ENCODE results near the gene BLVRB. TPM values are rescaled to one million over a fixed set of nuclear protein-coding genes. Genes with fewer than 3 reads are reported as not detected.

Gene BLVRB
- total and polyA plus RNA-seq, 9 of the 15 experiments (the other 6 are each of a cell fraction or from before 2014, with no cell fraction given): 81.1 to 749 (median 331) TPM

DNA sequence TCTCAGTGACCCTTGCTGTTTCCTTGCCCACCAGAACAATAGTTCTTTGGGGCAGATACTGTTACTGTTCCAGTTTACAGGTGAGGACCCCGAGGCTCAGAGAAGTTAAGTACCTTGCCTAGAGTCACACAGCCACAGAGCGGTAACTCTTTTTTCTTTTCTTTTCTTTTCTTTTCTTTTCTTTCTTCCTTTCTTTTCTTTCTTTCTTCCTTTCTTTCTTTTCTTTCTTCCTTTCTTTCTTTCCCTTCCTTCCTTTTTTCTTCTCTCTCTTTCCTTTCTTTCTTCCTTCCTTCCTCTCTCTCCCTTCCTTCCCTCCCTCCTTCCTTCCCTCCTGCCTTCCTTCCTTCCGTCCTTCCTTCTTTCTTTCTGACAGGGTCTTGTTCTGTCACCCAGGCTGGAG lies 47.5 kb downstream of the BLVRB start (continued):
- TF ChIP-seq VEZF1 (CRISPR knock-in tag; IDR thresholded peaks at IDR 0.05): no peak
- TF ChIP-seq ZC3H8 (IDR thresholded peaks at IDR 0.05): 0 out of 2 replicates have a peak, but pooled peaks have one; percentile 49
- TF ChIP-seq ATF4 (CRISPR knock-in tag; IDR thresholded peaks at IDR 0.05): no peak

DNA sequence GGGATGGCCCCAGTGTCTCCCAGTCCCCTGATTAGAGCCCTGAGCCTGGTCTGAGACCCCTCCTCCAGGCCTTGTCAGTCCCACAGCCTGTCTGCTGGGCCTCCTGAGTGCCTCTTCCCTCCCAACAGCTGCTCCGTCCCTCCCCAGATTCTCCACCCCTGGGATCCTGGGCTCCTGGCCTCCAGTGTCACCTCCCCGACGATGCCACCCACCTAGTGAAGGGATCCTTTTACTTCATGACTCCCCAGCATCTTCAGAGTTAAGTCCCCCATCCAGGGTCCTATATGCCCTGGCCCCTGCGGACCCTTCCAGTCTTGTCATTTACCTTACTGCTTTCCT lies 47.9 kb downstream of the BLVRB start:
- POLR2A ChIA-PET: interaction anchor here (0.6 to 2.7 kb wide), 7 partner anchors 9 to 982 kb away, joined by 3 to 17 read pairs (median 7); partner anchors contain the start of gene RPS16
- TF ChIP-seq SOX6 (IDR thresholded peaks at IDR 0.05) (no peak), ZBTB7A (IDR thresholded peaks at IDR 0.05; ENCODE audit: borderline replicate concordance, control insufficient read depth, low read depth, low read length) (0 out of 2 replicates have a peak, but pooled peaks have one; percentile 13), RBM15 (IDR thresholded peaks at IDR 0.05; ENCODE audit: insufficient read depth, low read length) (no peak)
- Histone ChIP-seq H3K9me1 (ENCODE audit: control insufficient read depth, insufficient read depth, low read length) (no peaks in the 10 kb centered on the region), H3K4me3 (peak overlapping the region; percentile 13), H3K79me2 (ENCODE audit: control insufficient read depth, insufficient read depth, low read length) (peaks cover 11% of the 10 kb centered on the region), H4K20me1 (replicated peaks; ENCODE audit: control insufficient read depth, insufficient read depth, low read length) (no peaks in the 10 kb centered on the region), H2AFZ (ENCODE audit: low read depth, low read length) (peak overlapping the region; percentile 90), H3K9me3 (replicated peaks; ENCODE audit: control insufficient read depth, insufficient read depth, low read depth, low read length) (no peaks in the 10 kb centered on the region), H3K4me2 (ENCODE audit: insufficient read depth, low read length) (peak overlapping the region; percentile 68), H3K36me3 (ENCODE audit: control insufficient read depth, insufficient read depth, low read length) (peaks cover 5% of the 10 kb centered on the region; the same call in 2 of the 3 replicates), H3K27me3 (ENCODE audit: control insufficient read depth in 2 of 2, insufficient read depth in 2 of 2, low read length in 2 of 2) (no peaks in the 10 kb centered on the region), H3K4me1 (replicated peaks in 1 of 2; ENCODE audit: control insufficient read depth in 2 of 2, insufficient read depth in 2 of 2, low read length in 2 of 2) (peaks cover 30 to 54% of the 10 kb centered on the region in 2 experiments), H3K27ac (ENCODE audit: extremely low read depth, low read depth, low read length) (peak overlapping the region; percentile 88), H3K9ac (ENCODE audit: insufficient read depth in 1 of 2, low read depth in 2 of 2, low read length in 2 of 2) (peak overlapping the region; percentile 59 to 94)
- intact Hi-C loops (cut with micrococcal nuclease) (no loop called here), in situ Hi-C loops (cut with MboI) (no loop called here)
- 76% methylated on average over 4 of the region's 4 CpGs for WGBS (ENCODE audit: insufficient coverage, low coverage, missing lambda C conversion rate)
- DNase-seq (ENCODE audit: extremely low read depth in 1 of 4, low spot score in 3 of 4): no peak
- ATAC-seq: no peak; the same call in 2 of the 3 replicates
- FAIRE-seq: no peak
- BruUV-seq (replicated peaks): no TSS peak
- CTCF ChIA-PET (ENCODE audit: low intra/inter-chr PET ratio): no interaction called here

All from K562 (cell line).